HepG2 (cell line): Measurements from ENCODE around the gene MT4. TPM values are rescaled to one million over a fixed set of nuclear protein-coding genes. Genes with fewer than 3 reads are reported as not detected.

Experiments used
- ATF7-NPFF ChIP-seq: sonication (generic); formaldehyde crosslinking; IDR thresholded peaks from 2 replicates; pipeline ENCODE4 v1.8.1; 2023; ENCODE audit warnings: mild to moderate bottlenecking, low read depth, missing genetic modification reagents, moderate library complexity
- BORCS8-MEF2B ChIP-seq: sonication (generic); formaldehyde crosslinking; IDR thresholded peaks from 2 replicates; pipeline ENCODE4 v1.8.0; 2022; ENCODE audit warnings: mild to moderate bottlenecking, missing genetic modification reagents
- IRF1 ChIP-seq: sonication (generic); formaldehyde crosslinking; IDR thresholded peaks from 2 replicates; pipeline ENCODE4 v1.4.0; 2020; ENCODE audit warnings: low read depth, mild to moderate bottlenecking, missing genetic modification reagents
- SNAI1 ChIP-seq: sonication (generic); formaldehyde crosslinking; IDR thresholded peaks from 2 replicates; pipeline ENCODE4 v1.5.0; 2020; ENCODE audit warnings: mild to moderate bottlenecking, missing genetic modification reagents, borderline replicate concordance
- TCF12 ChIP-seq, 2 experiments: fragments of 450-650 bp in 1 of 2; sonication (generic) in 1 of 2; formaldehyde crosslinking in 1 of 2; IDR thresholded peaks; 2 replicates each; pipeline versions ENCODE4 v1.6.1 to v1.8.0; 2017 to 2022; ENCODE audit warnings: antibody characterized with exemption in 1 of 2, mild to moderate bottlenecking in 1 of 2, missing genetic modification reagents in 1 of 2, moderate library complexity in 1 of 2
- ZC3H4 ChIP-seq: sonication (generic); formaldehyde crosslinking; IDR thresholded peaks from 2 replicates; pipeline ENCODE4 v1.4.0; 2020; ENCODE audit warnings: missing genetic modification reagents, borderline replicate concordance
- ZFX ChIP-seq: sonication (generic); formaldehyde crosslinking; IDR thresholded peaks from 2 replicates; pipeline ENCODE4 v1.4.0; 2020; ENCODE audit warnings: mild to moderate bottlenecking, low read depth, missing genetic modification reagents, moderate library complexity
- ZNF337 ChIP-seq: sonication (generic); formaldehyde crosslinking; IDR thresholded peaks from 2 replicates; pipeline ENCODE4 v1.5.1; 2020; ENCODE audit warnings: missing genetic modification reagents, low read depth, mild to moderate bottlenecking, borderline replicate concordance
- ZNF652 ChIP-seq: IDR thresholded peaks from 2 replicates; pipeline ENCODE4 v1.6.1; 2016; ENCODE audit warnings: low read depth, borderline replicate concordance
- ZNF660 ChIP-seq: sonication (generic); formaldehyde crosslinking; IDR thresholded peaks from 2 replicates; pipeline ENCODE4 v1.5.1; 2020; ENCODE audit warnings: mild to moderate bottlenecking, low read depth, missing genetic modification reagents, borderline replicate concordance
- ZNF710 ChIP-seq: sonication (generic); formaldehyde crosslinking; IDR thresholded peaks from 2 replicates; pipeline ENCODE4 v1.5.0; 2020; ENCODE audit warnings: mild to moderate bottlenecking, missing genetic modification reagents, borderline replicate concordance
- ZNF781 ChIP-seq: sonication (generic); formaldehyde crosslinking; IDR thresholded peaks from 2 replicates; pipeline ENCODE4 v1.5.1; 2020; ENCODE audit warnings: borderline replicate concordance, mild to moderate bottlenecking, missing genetic modification reagents; ENCODE audit errors: not compliant biosample characterization
- ZSCAN29 ChIP-seq: sonication (generic); formaldehyde crosslinking; conservative IDR thresholded peaks from 2 replicates; pipeline ENCODE4 v1.4.0; 2020; ENCODE audit warnings: mild to moderate bottlenecking, missing genetic modification reagents
- polyA plus RNA-seq, 8 experiments: library from polyadenylated mRNA; depleted of rRNA in 3 of 8; stranded (reverse) in 7 of 8; unstranded in 1 of 8; fragments of >200 nt; fragmentation: Illumina TruSeq in 4 of 8; extraction: Trizol in 4 of 8; gene quantifications; 2 replicates each; pipeline versions ENCODE4 v1.2.1 to v1.2.3, GENCODE V29; 2011 to 2016; ENCODE audit warnings: low read depth in 4 of 8, missing spikeins in 1 of 8, mixed read lengths in 1 of 8; ENCODE audit not compliant: insufficient read depth in 1 of 8
- total RNA-seq, 5 experiments: library from RNA; depleted of rRNA; stranded (reverse); fragments of >200 nt; fragmentation: Illumina TruSeq; extraction: Trizol; gene quantifications; 2 replicates each; pipeline ENCODE4 v1.2.3, GENCODE V29; 2016; ENCODE audit warnings: low read depth in 1 of 5
- TF ChIP-seq, protein P1 (sequence below): IDR thresholded peaks from 2 replicates; pipeline ENCODE4 v1.6.1; 2016; ENCODE audit warnings: missing compliant biosample characterization, missing genetic modification reagents, borderline replicate concordance
- TF ChIP-seq, protein P2 (sequence below): sonication (generic); formaldehyde crosslinking; IDR thresholded peaks from 2 replicates; pipeline ENCODE4 v1.9.0; 2022; ENCODE audit warnings: low read depth, missing genetic modification reagents
- TF ChIP-seq, protein P3 (sequence below): sonication (generic); formaldehyde crosslinking; IDR thresholded peaks from 2 replicates; pipeline ENCODE4 v1.4.0; 2020; ENCODE audit warnings: missing genetic modification reagents, borderline replicate concordance
- TF ChIP-seq, protein P4 (sequence below): sonication (generic); formaldehyde crosslinking; IDR thresholded peaks from 2 replicates; pipeline ENCODE4 v1.8.0; 2022; ENCODE audit warnings: mild to moderate bottlenecking, missing genetic modification reagents, borderline replicate concordance

Gene MT4
- total and polyA plus RNA-seq, 2 of the 13 experiments (the other 11 are each of a cell fraction or from before 2014, with no cell fraction given), result not detected

- TF ChIP-seq, protein P1, sequence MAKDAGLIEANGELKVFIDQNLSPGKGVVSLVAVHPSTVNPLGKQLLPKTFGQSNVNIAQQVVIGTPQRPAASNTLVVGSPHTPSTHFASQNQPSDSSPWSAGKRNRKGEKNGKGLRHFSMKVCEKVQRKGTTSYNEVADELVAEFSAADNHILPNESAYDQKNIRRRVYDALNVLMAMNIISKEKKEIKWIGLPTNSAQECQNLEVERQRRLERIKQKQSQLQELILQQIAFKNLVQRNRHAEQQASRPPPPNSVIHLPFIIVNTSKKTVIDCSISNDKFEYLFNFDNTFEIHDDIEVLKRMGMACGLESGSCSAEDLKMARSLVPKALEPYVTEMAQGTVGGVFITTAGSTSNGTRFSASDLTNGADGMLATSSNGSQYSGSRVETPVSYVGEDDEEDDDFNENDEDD (CRISPR knock-in tag), result no peak
- no peak for TF ChIP-seq ZNF660
- TF ChIP-seq ZNF710, result no peak
- TF ChIP-seq ZC3H4 (CRISPR knock-in tag), result no peak
- TF ChIP-seq SNAI1 (CRISPR knock-in tag), result peak; percentile 68; the same call in 1 of the 2 replicates
- TF ChIP-seq, protein P2, sequence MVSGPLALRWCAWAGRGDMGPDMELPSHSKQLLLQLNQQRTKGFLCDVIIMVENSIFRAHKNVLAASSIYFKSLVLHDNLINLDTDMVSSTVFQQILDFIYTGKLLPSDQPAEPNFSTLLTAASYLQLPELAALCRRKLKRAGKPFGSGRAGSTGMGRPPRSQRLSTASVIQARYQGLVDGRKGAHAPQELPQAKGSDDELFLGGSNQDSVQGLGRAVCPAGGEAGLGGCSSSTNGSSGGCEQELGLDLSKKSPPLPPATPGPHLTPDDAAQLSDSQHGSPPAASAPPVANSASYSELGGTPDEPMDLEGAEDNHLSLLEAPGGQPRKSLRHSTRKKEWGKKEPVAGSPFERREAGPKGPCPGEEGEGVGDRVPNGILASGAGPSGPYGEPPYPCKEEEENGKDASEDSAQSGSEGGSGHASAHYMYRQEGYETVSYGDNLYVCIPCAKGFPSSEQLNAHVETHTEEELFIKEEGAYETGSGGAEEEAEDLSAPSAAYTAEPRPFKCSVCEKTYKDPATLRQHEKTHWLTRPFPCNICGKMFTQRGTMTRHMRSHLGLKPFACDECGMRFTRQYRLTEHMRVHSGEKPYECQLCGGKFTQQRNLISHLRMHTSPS (CRISPR knock-in tag), result peak; percentile 47; the same call in 1 of the 2 replicates
- TF ChIP-seq ATF7-NPFF (CRISPR knock-in tag), result peak; percentile 39; the same call in 1 of the 2 replicates
- TF ChIP-seq BORCS8-MEF2B (CRISPR knock-in tag), result no peak; the same call in 1 of the 2 replicates
- TF ChIP-seq ZNF781, result no peak
- no peak for TF ChIP-seq TCF12 (IDR thresholded peaks at IDR 0.05)
- TF ChIP-seq TCF12 (CRISPR knock-in tag; IDR thresholded peaks at IDR 0.05), result no peak
- TF ChIP-seq, protein P3, sequence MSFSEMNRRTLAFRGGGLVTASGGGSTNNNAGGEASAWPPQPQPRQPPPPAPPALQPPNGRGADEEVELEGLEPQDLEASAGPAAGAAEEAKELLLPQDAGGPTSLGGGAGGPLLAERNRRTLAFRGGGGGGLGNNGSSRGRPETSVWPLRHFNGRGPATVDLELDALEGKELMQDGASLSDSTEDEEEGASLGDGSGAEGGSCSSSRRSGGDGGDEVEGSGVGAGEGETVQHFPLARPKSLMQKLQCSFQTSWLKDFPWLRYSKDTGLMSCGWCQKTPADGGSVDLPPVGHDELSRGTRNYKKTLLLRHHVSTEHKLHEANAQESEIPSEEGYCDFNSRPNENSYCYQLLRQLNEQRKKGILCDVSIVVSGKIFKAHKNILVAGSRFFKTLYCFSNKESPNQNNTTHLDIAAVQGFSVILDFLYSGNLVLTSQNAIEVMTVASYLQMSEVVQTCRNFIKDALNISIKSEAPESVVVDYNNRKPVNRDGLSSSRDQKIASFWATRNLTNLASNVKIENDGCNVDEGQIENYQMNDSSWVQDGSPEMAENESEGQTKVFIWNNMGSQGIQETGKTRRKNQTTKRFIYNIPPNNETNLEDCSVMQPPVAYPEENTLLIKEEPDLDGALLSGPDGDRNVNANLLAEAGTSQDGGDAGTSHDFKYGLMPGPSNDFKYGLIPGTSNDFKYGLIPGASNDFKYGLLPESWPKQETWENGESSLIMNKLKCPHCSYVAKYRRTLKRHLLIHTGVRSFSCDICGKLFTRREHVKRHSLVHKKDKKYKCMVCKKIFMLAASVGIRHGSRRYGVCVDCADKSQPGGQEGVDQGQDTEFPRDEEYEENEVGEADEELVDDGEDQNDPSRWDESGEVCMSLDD, result no peak
- no peak for TF ChIP-seq ZNF337 (CRISPR knock-in tag)
- no peak for TF ChIP-seq ZFX (CRISPR knock-in tag)
- TF ChIP-seq, protein P4, sequence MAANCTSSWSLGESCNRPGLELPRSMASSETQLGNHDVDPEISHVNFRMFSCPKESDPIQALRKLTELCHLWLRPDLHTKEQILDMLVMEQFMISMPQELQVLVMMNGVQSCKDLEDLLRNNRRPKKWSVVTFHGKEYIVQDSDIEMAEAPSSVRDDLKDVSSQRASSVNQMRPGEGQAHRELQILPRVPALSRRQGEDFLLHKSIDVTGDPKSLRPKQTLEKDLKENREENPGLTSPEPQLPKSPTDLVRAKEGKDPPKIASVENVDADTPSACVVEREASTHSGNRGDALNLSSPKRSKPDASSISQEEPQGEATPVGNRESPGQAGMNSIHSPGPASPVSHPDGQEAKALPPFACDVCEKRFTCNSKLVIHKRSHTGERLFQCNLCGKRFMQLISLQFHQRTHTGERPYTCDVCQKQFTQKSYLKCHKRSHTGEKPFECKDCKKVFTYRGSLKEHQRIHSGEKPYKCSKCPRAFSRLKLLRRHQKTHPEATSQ (CRISPR knock-in tag), result 0 out of 2 replicates have a peak, but pooled peaks have one; percentile 17
- peak; percentile 10; the same call in 1 of the 2 replicates for TF ChIP-seq ZSCAN29 (CRISPR knock-in tag)
- TF ChIP-seq IRF1 (CRISPR knock-in tag), result 0 out of 2 replicates have a peak, but pooled peaks have one; percentile 16
- TF ChIP-seq ZNF652 (CRISPR knock-in tag), result no peak
Observed at GRCh38 chr16:56608876-56609462, 44.1 kb downstream of the MT4 start (continued).
